ENCODE data around the gene POLE3.
"Not testable (repeated sequence)": the region's sequence is repeated elsewhere in the genome, so short reads cannot be mapped to it uniquely, and the experiment has no call there.

The POLE3 gene

GRCh38 chr9:113375057-113376023 lies 35.1 kb downstream of the POLE3 start:
- no peak for DNase-seq

- DNase-seq = no peak
Measured at GRCh38 chr9:113373676-113374392, 36.6 kb downstream of the POLE3 start.

GRCh38 chr9:113373256-113373655 lies 37.2 kb downstream of the POLE3 start:
- DNase-seq = no peak

- no peak for DNase-seq
Measured at GRCh38 chr9:113372059-113372458, 38.4 kb downstream of the POLE3 start.

GRCh38 chr9:113370806-113371325 lies 39.6 kb downstream of the POLE3 start:
- no peak for DNase-seq

GRCh38 chr9:113369855-113370140 lies 40.7 kb downstream of the POLE3 start:
- DNase-seq = no peak

GRCh38 chr9:113368982-113369854 lies 41.3 kb downstream of the POLE3 start:
- no peak for DNase-seq

GRCh38 chr9:113368348-113368981 lies 42.0 kb downstream of the POLE3 start:
- DNase-seq = no peak

GRCh38 chr9:113365652-113366051 lies 44.8 kb downstream of the POLE3 start:
- DNase-seq = not testable (repeated sequence)

- no peak for DNase-seq
Measured at GRCh38 chr9:113364951-113365350, 45.5 kb downstream of the POLE3 start.

- DNase-seq = no peak
Measured at GRCh38 chr9:113363336-113363735, 47.1 kb downstream of the POLE3 start.

GRCh38 chr9:113361304-113362018 lies 49.0 kb downstream of the POLE3 start:
- DNase-seq = no peak

- no peak for DNase-seq
Measured at GRCh38 chr9:113360242-113360842, 50.1 kb downstream of the POLE3 start.

- DNase-seq = no peak
Measured at GRCh38 chr9:113359385-113359784, 51.1 kb downstream of the POLE3 start.
